Uterus (tissue), 4 donors: ENCODE data around the gene UGT1A10. TPM values are rescaled to one million over a fixed set of nuclear protein-coding genes. Genes with fewer than 3 reads are reported as not detected.

Experiments
- DNase-seq, 2 donors: peaks; one replicate each; pipeline ENCODE4 v3.0.0-alpha.2; 2019 to 2020
- H3K27ac ChIP-seq, 2 donors: fragments of 200-600 bp; sonication (generic); 1 replicate in 1 of 2; 2 replicates in 1 of 2; pipeline ENCODE4 v1.5.1; 2016 to 2018
- H3K27me3 ChIP-seq, 2 donors: fragments of 200-600 bp; sonication (generic); one replicate each; pipeline ENCODE4 v1.5.1; 2018 to 2019; ENCODE audit warnings: control low read depth in 1 of 2
- H3K36me3 ChIP-seq, 2 donors: fragments of 200-600 bp; sonication (generic); one replicate each; pipeline ENCODE4 v1.5.1; 2019; ENCODE audit warnings: control low read depth in 1 of 2
- H3K4me1 ChIP-seq, 2 donors: fragments of 200-600 bp; sonication (generic); one replicate each; pipeline ENCODE4 v1.5.1; 2018 to 2019; ENCODE audit warnings: control low read depth in 1 of 2
- H3K4me3 ChIP-seq, 2 donors: fragments of 200-600 bp; sonication (generic); 1 replicate in 1 of 2; 2 replicates in 1 of 2; pipeline ENCODE4 v1.5.1; 2018 to 2019; ENCODE audit warnings: mild to moderate bottlenecking in 1 of 2
- H3K9me3 ChIP-seq, 2 donors: fragments of 200-600 bp; sonication (generic); one replicate each; pipeline ENCODE4 v1.5.1; 2019; ENCODE audit warnings: control low read depth in 1 of 2
- CTCF ChIP-seq, 4 experiments: fragments of 200-600 bp in 2 of 4; fragments of 450-650 bp in 2 of 4; sonication (generic) in 2 of 4; IDR thresholded peaks; one replicate each; pipeline ENCODE4 v1.5.1; 2016 to 2019; ENCODE audit warnings: antibody characterized with exemption in 4 of 4, mild to moderate bottlenecking in 2 of 4, moderate library complexity in 1 of 4
- POLR2A ChIP-seq, 2 donors: fragments of 450-650 bp; IDR thresholded peaks; one replicate each; pipeline ENCODE4 v1.6.1; 2016; ENCODE audit warnings: antibody characterized with exemption in 2 of 2, mild to moderate bottlenecking in 1 of 2, moderate library complexity in 1 of 2
- intact Hi-C: fragments of 100-400 bp; cut with DNase I; formaldehyde crosslinking; loops from one replicate; pipeline ENCODE4 v1.15.1; 2023; ENCODE audit warnings: low total_unique reads
- total RNA-seq, 4 donors: library from RNA; depleted of rRNA in 3 of 4; stranded (reverse); fragments of >200 nt in 3 of 4; gene quantifications; one replicate each; pipeline versions ENCODE4 v1.1.0 to v1.2.4, GENCODE V29; 2014 to 2023
- donor health status: DM: yes; HTN: yes; CAD: no.

UGT1A10 gene
- total RNA-seq, 4 donors from 2014 or later, result not detected

- H3K27me3 ChIP-seq, result no peaks in the 10 kb centered on the region
- H3K4me3 ChIP-seq, result no peak overlapping the region
- DNase-seq, result no peak
- TF ChIP-seq POLR2A (IDR thresholded peaks at IDR 0.05), result no peak
- no peak for TF ChIP-seq CTCF (IDR thresholded peaks at IDR 0.05)
- no peaks in the 10 kb centered on the region for H3K4me1 ChIP-seq
- intact Hi-C loops, result no loop called here
- H3K27ac ChIP-seq, result no peak overlapping the region
- H3K36me3 ChIP-seq, result no peaks in the 10 kb centered on the region
- H3K9me3 ChIP-seq, result no peaks in the 10 kb centered on the region
These were observed 36.6 kb downstream of the UGT1A10 start for GRCh38 chr2:233672886-233673285.

- H3K4me3 ChIP-seq, result no peak overlapping the region
- H3K27ac ChIP-seq, result no peak overlapping the region
- DNase-seq, result no peak
- H3K9me3 ChIP-seq, result no peaks in the 10 kb centered on the region
- intact Hi-C loops, result no loop called here
- TF ChIP-seq CTCF (IDR thresholded peaks at IDR 0.05), result no peak
- no peak for TF ChIP-seq POLR2A (IDR thresholded peaks at IDR 0.05)
- no peaks in the 10 kb centered on the region for H3K27me3 ChIP-seq
- no peaks in the 10 kb centered on the region for H3K4me1 ChIP-seq
- no peaks in the 10 kb centered on the region for H3K36me3 ChIP-seq
These were observed 37.6 kb downstream of the UGT1A10 start for GRCh38 chr2:233673896-233674295.

GRCh38 chr2:233674314-233674713 lies 38.1 kb downstream of the UGT1A10 start:
- TF ChIP-seq POLR2A (IDR thresholded peaks at IDR 0.05) (no peak), CTCF (IDR thresholded peaks at IDR 0.05) (no peak)
- Histone ChIP-seq H3K27ac (no peak overlapping the region), H3K36me3 (no peaks in the 10 kb centered on the region), H3K27me3 (no peaks in the 10 kb centered on the region), H3K4me1 (no peaks in the 10 kb centered on the region), H3K9me3 (no peaks in the 10 kb centered on the region), H3K4me3 (no peak overlapping the region)
- no peak for DNase-seq
- intact Hi-C loops, result no loop called here

GRCh38 chr2:233674995-233675394 lies 38.7 kb downstream of the UGT1A10 start:
- Histone ChIP-seq H3K9me3 (no peaks in the 10 kb centered on the region), H3K27ac (no peak overlapping the region), H3K36me3 (no peaks in the 10 kb centered on the region), H3K27me3 (no peaks in the 10 kb centered on the region), H3K4me1 (no peaks in the 10 kb centered on the region), H3K4me3 (no peak overlapping the region)
- TF ChIP-seq POLR2A (IDR thresholded peaks at IDR 0.05) (no peak), CTCF (IDR thresholded peaks at IDR 0.05) (no peak)
- intact Hi-C loops, result no loop called here
- no peak for DNase-seq

GRCh38 chr2:233676046-233676445 lies 39.8 kb downstream of the UGT1A10 start:
- no peak for DNase-seq
- intact Hi-C loops, result no loop called here
- no peaks in the 10 kb centered on the region for H3K4me1 ChIP-seq
- H3K27me3 ChIP-seq, result no peaks in the 10 kb centered on the region
- H3K36me3 ChIP-seq, result no peaks in the 10 kb centered on the region
- H3K9me3 ChIP-seq, result no peaks in the 10 kb centered on the region
- H3K27ac ChIP-seq, result no peak overlapping the region
- TF ChIP-seq CTCF (IDR thresholded peaks at IDR 0.05), result no peak
- no peak for TF ChIP-seq POLR2A (IDR thresholded peaks at IDR 0.05)
- H3K4me3 ChIP-seq, result no peak overlapping the region
